ENCODE results near the gene SLC7A4. TPM values are rescaled to one million over a fixed set of nuclear protein-coding genes. Genes with fewer than 3 reads are reported as not detected.

The SLC7A4 gene
- total RNA-seq, 1 donor from 2014 or later = 0.89 TPM

GRCh38 chr22:20993304-20994127, 38.8 kb downstream of the SLC7A4 start:
- DNase-seq (ENCODE audit: low spot score) = no peak
- ATAC-seq = no peak

GRCh38 chr22:20992456-20993303, 39.7 kb downstream of the SLC7A4 start:
- DNase-seq (ENCODE audit: low spot score) (no peak), ATAC-seq (no peak)
- intact Hi-C loops (cut with DNase I) = no loop called here

More at GRCh38 chr22:20993304-20994127, 38.8 kb downstream of the SLC7A4 start:
- intact Hi-C loops (cut with DNase I) = no loop called here

GRCh38 chr22:20992056-20992442, 40.3 kb downstream of the SLC7A4 start:
- ATAC-seq (no peak), DNase-seq (ENCODE audit: low spot score) (no peak)
- intact Hi-C loops (cut with DNase I) = no loop called here

GRCh38 chr22:20991252-20992055, 40.9 kb downstream of the SLC7A4 start:
- no peak for DNase-seq (ENCODE audit: low spot score)
- ATAC-seq = no peak
- intact Hi-C loops (cut with DNase I) = no loop called here

GRCh38 chr22:20990184-20991180, 41.9 kb downstream of the SLC7A4 start:
- ATAC-seq = no peak
- DNase-seq (ENCODE audit: low spot score) = no peak
- intact Hi-C loops (cut with DNase I) = no loop called here

GRCh38 chr22:20989323-20990138, 42.8 kb downstream of the SLC7A4 start:
- intact Hi-C loops (cut with DNase I) = no loop called here
- DNase-seq (ENCODE audit: low spot score) = no peak
- ATAC-seq = no peak

GRCh38 chr22:20988573-20989322, 43.6 kb downstream of the SLC7A4 start:
- intact Hi-C loops (cut with DNase I) = no loop called here
- no peak for ATAC-seq
- DNase-seq (ENCODE audit: low spot score) = no peak

- DNase-seq (ENCODE audit: low spot score) (no peak), ATAC-seq (no peak)
- intact Hi-C loops (cut with DNase I) = no loop called here
These were observed 45.0 kb downstream of the SLC7A4 start for GRCh38 chr22:20987375-20987774.

- ATAC-seq (no peak), DNase-seq (ENCODE audit: low spot score) (no peak)
- intact Hi-C loops (cut with DNase I) = no loop called here
These were observed 46.0 kb downstream of the SLC7A4 start for GRCh38 chr22:20986365-20986764.

- no peak for ATAC-seq
- DNase-seq (ENCODE audit: low spot score) = no peak
- intact Hi-C loops (cut with DNase I) = no loop called here
These were observed 46.6 kb downstream of the SLC7A4 start for GRCh38 chr22:20985720-20986119.

- intact Hi-C loops (cut with DNase I) = no loop called here
- DNase-seq (ENCODE audit: low spot score) = no peak
- ATAC-seq = no peak
These were observed 49.1 kb downstream of the SLC7A4 start for GRCh38 chr22:20983081-20983771.

- ATAC-seq (peak; percentile 1), DNase-seq (ENCODE audit: low spot score) (no peak)
- intact Hi-C loops (cut with DNase I) = no loop called here
These were observed 49.8 kb downstream of the SLC7A4 start for GRCh38 chr22:20982563-20982882.

- ATAC-seq (peak; percentile 94), DNase-seq (ENCODE audit: low spot score) (peak; percentile 90)
- intact Hi-C loops (cut with DNase I) = no loop called here
These were observed 50.4 kb downstream of the SLC7A4 start, which contains the start of gene LZTR1 for GRCh38 chr22:20981787-20982562. Gene LZTR1, plus strand, starts transcription at chr22:20982297. Its CDS starts 75 bp downstream, at chr22:20982372.

- intact Hi-C loops (cut with DNase I) = no loop called here
- ATAC-seq = no peak
- no peak for DNase-seq (ENCODE audit: low spot score)
These were observed 51.2 kb downstream of the SLC7A4 start for GRCh38 chr22:20980938-20981722.

GRCh38 chr22:20980523-20980922, 51.8 kb downstream of the SLC7A4 start:
- intact Hi-C loops (cut with DNase I) = no loop called here

More at GRCh38 chr22:20980523-20980922, 51.8 kb downstream of the SLC7A4 start:
- ATAC-seq (no peak), DNase-seq (ENCODE audit: low spot score) (no peak)

Measured in sciatic nerve (tissue), 2 donors.